SK-N-MC (cell line): ENCODE data around the gene PTGES.

Source experiments
- DNase-seq: peaks from one replicate; pipeline ENCODE4 v3.0.0-alpha.2; 2011; ENCODE audit warnings: low read depth, low spot score
- H3K27ac ChIP-seq: fragments of 200-600 bp; sonication (generic); 2 replicates; pipeline ENCODE4 v1.5.1; 2016; ENCODE audit warnings: mixed run types
- H3K36me3 ChIP-seq: fragments of 200-600 bp; sonication (generic); 2 replicates; pipeline ENCODE4 v1.6.1; 2017; ENCODE audit warnings: antibody characterized with exemption, low read length, mixed read lengths; ENCODE audit not compliant: insufficient read depth
- H3K4me3 ChIP-seq: fragments of 200-600 bp; sonication (generic); 2 replicates; pipeline ENCODE4 v1.5.1; 2016
- H3K9ac ChIP-seq: fragments of 200-600 bp; sonication (generic); 2 replicates; pipeline ENCODE4 v1.8.0; 2017; ENCODE audit warnings: mixed run types, mixed read lengths; ENCODE audit not compliant: insufficient read length
- H3K9me3 ChIP-seq: fragments of 200-600 bp; sonication (generic); 2 replicates; pipeline ENCODE4 v1.6.1; 2017; ENCODE audit warnings: low read depth, mild to moderate bottlenecking, antibody characterized with exemption, low read length, moderate library complexity, mixed read lengths
- EZH2 ChIP-seq: fragments of 200-600 bp; sonication (generic); IDR thresholded peaks from one replicate; pipeline ENCODE4 v1.6.1; 2017; ENCODE audit warnings: antibody characterized with exemption
- FOXP2 ChIP-seq: optimal IDR thresholded peaks from 2 replicates; pipeline ENCODE3; 2011; ENCODE audit warnings: mild to moderate bottlenecking, moderate library complexity; ENCODE audit not compliant: insufficient read depth; ENCODE audit errors: extremely low read length, control extremely low read depth
- POLR2AphosphoS5 ChIP-seq: IDR thresholded peaks from 2 replicates; pipeline ENCODE4 v1.6.1; 2012; ENCODE audit warnings: mild to moderate bottlenecking, low read depth, low read length, borderline replicate concordance

The PTGES gene

DNA sequence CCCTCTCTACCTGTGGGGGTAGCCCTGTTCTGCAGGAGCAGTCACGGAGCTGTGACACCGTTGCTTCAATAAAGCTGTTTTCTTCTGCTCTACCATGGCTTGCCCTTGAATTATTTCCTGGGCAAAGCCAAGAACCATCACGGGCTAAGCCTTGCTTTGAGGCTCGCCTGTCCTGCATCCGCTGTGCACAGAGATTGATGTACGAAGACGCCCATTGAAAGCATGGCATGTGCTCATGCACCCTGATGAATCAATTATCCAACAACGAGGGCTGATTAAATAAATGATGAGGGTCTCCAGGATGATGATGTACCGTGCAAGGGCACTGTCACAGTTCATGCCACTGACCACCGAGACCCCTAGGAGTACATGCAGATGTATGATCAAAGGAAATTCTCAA, 20.7 kb downstream of the PTGES start:
- no peak overlapping the region for H3K9ac ChIP-seq
- H3K4me3 ChIP-seq, result no peak overlapping the region
- no peaks in the 10 kb centered on the region for H3K36me3 ChIP-seq
- no peak for DNase-seq
- no peak overlapping the region for H3K27ac ChIP-seq
- TF ChIP-seq EZH2, result no peak
- no peak for TF ChIP-seq POLR2AphosphoS5
- TF ChIP-seq FOXP2, result no peak
- no peaks in the 10 kb centered on the region for H3K9me3 ChIP-seq

DNA sequence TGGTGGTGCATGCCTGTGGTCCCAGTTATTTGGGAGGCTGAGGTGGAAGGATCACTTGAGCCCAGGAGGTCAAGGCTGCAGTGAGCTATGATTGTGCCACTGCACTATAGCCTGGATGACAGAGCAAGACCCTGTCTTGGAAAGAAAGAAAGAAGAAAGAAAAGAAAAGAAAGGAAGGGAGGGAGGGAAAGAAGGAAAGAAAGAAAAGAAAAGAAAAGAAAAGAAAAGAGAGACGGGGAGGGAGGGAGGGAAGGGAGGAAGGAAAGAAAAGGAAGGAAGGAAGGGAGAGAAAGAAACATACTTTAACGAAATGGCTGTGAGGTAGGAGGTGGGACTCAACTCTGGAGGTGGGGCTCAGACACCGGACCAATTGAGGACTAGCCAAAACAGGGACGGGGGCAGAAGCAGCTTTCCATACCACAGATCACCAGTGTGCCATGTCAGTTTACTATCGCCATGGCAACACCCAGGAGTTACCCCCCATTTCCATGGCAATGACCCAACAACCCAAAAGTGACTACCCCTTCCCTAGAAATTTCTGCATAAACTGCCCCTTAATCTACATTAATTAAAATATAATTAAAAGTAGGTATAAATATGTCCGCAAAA, 21.3 kb downstream of the PTGES start:
- TF ChIP-seq EZH2 (no peak), FOXP2 (no peak), POLR2AphosphoS5 (no peak)
- Histone ChIP-seq H3K9me3 (no peaks in the 10 kb centered on the region), H3K4me3 (no peak overlapping the region), H3K27ac (no peak overlapping the region), H3K9ac (no peak overlapping the region), H3K36me3 (no peaks in the 10 kb centered on the region)
- no peak for DNase-seq

DNA sequence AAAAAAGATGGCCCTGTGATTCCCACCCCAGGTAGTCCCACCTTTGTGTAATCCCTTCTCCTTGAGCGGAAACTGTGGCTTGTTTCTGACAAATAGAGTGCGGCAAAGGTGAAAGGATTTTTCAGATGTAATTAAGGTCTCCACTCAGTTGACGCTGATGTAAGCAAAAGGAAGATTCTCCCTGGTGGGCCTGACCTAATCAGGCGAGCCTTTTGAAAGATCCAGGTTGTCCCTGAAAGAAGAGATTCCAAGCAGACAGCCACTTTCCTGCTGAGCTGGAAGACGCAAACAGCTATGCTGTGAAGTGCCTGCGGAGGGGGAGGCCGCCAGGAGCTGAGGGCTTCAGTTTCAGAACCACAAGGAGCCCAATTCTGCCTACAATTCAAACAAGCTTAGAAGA, 24.1 kb downstream of the PTGES start:
- DNase-seq, result no peak
- H3K36me3 ChIP-seq, result no peaks in the 10 kb centered on the region
- H3K9me3 ChIP-seq, result no peaks in the 10 kb centered on the region
- H3K9ac ChIP-seq, result no peak overlapping the region
- TF ChIP-seq EZH2 (no peak), FOXP2 (no peak), POLR2AphosphoS5 (no peak)
- H3K27ac ChIP-seq, result no peak overlapping the region
- H3K4me3 ChIP-seq, result no peak overlapping the region

DNA sequence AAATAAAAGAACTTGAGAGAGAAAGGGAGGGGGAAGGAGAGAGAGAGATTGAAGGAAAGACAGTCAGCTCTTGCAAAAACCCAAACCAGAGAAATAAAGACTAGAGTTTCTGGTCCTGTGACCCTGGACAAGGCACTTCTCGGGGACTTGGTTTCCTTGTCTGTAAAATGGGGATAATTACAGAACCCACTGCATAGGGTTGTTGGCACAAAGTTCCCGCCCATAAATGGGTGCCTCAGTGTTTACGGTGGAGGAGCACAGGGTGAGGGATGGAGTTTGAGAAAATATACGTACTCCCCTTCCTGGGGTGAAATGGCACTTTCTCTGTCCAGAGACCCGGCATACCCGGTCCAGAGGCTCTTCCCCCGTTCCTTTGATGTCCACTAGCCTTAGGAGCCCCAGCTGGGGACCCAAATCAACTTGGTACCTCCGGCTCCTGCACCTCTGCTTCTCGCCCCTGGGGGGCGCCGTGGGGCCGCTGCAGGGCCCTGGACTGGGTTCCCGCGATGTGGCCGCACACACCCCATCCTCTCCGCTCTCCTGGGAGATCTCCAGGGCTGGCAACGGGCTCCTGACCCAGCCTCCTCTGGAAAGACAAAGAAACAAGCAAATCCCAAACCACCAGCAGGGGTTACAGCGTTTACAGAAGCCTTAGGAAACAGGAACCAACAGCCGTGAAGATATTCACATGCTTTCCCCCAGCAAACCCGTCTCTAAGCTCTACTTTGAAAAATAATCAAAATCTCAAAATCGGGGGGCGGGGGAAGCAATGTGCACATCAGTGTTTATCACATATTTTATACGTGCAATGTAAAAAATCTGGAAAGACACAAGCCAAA, 26.3 kb downstream of the PTGES start:
- no peak for TF ChIP-seq FOXP2
- TF ChIP-seq POLR2AphosphoS5, result no peak
- TF ChIP-seq EZH2, result no peak
- no peaks in the 10 kb centered on the region for H3K9me3 ChIP-seq
- peaks cover 12% of the 10 kb centered on the region for H3K36me3 ChIP-seq
- peak overlapping the region; percentile 38; the same call in 1 of the 2 replicates for H3K4me3 ChIP-seq
- no peak for DNase-seq
- peak overlapping the region; percentile 63 for H3K27ac ChIP-seq
- H3K9ac ChIP-seq, result no peak overlapping the region

DNA sequence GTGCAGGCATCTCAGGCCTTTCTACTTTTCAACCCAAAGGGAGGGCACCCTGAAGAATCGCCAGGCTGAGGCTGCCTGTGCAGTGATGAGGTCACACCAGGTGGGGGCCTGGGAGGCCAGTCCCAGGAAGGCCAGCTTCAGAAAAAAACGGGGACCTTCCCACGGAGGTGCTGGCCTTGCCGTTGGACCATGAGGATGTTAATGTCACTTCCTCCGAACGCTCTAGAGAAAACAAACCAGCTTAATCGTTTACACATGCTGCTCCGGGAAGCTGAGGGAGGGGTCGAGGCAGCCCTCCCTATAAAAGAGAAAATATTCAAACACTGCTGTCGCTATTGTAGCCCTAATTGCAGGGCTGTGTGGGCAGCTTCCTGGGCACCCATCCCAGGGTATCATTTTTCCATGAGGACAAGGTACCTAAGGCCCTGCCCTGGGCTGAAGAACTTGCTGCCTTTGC, 27.0 kb downstream of the PTGES start:
- Histone ChIP-seq H3K36me3 (peaks cover 13% of the 10 kb centered on the region), H3K4me3 (peak overlapping the region; percentile 21), H3K27ac (peak overlapping the region; percentile 63), H3K9me3 (no peaks in the 10 kb centered on the region), H3K9ac (no peak overlapping the region)
- DNase-seq, result no peak
- TF ChIP-seq FOXP2 (no peak), POLR2AphosphoS5 (peak; percentile 14; the same call in 1 of the 2 replicates), EZH2 (no peak)

DNA sequence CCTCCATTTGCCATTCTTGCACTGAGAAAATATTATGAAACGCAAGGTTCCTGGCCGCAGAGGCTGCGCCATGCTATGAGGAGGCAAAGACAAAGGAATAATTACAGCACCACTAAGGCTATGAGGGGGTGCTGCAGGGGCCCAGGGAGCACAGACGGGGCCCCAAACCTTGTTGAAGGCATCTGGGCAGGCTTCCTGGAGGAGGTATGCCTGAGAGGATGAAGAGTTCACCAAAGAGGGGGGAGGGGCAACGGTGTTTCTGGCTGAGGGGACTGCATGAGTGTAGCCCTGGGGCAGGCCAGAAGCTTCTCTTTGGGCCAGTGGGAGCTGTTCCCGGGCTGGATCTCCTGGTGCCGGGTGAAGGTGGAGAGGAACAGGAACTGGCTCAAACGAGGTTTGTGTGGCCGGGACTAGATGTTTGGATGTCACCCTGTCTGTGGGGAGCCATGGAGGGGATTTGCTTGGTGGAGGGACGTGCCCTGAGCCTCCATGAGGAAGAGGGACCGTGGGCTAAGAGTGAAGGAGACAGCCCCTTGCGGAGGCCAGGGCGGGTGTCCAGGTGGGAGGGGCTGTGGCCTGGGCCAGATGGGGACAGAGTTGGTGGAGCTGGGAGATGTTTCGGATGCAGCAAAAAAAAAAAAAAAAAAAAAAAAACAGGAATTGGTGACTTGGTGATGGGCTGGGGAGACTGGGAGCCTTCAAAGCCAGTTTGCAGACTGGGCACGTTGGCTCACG, 28.2 kb downstream of the PTGES start:
- no peak overlapping the region for H3K4me3 ChIP-seq
- TF ChIP-seq EZH2 (no peak), POLR2AphosphoS5 (peak; percentile 7; the same call in 1 of the 2 replicates)
- H3K9me3 ChIP-seq, result no peaks in the 10 kb centered on the region
- 0 out of 2 replicates have a peak overlapping the region, but pooled peaks have one; percentile 31 for H3K27ac ChIP-seq
- H3K9ac ChIP-seq, result no peak overlapping the region
- H3K36me3 ChIP-seq, result peaks cover 18% of the 10 kb centered on the region
- no peak for DNase-seq

DNA sequence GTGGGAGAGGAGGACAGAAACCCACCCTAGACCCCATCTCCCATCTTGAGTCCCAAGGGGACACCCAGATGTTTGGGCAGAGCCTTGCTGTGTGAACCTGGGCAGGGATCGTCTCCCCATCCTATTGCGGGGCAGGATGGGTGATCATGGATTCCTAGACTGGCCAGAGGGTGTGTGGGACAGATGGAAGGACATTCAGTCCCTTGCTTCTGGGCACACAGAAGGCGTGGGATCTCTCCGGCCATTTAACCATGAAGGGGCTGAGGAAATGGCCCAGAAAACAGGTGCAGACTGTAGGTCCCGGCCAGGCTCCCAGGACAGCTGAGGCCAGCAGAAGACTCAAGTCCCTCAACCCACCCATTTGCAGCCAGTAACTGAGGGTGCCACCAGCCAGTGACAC, 29.9 kb downstream of the PTGES start:
- H3K9ac ChIP-seq, result no peak overlapping the region
- no peak for DNase-seq
- no peaks in the 10 kb centered on the region for H3K9me3 ChIP-seq
- H3K27ac ChIP-seq, result no peak overlapping the region
- H3K4me3 ChIP-seq, result no peak overlapping the region
- H3K36me3 ChIP-seq, result peaks cover 23% of the 10 kb centered on the region
- TF ChIP-seq POLR2AphosphoS5, result no peak
- TF ChIP-seq EZH2, result no peak
- TF ChIP-seq FOXP2, result no peak

DNA sequence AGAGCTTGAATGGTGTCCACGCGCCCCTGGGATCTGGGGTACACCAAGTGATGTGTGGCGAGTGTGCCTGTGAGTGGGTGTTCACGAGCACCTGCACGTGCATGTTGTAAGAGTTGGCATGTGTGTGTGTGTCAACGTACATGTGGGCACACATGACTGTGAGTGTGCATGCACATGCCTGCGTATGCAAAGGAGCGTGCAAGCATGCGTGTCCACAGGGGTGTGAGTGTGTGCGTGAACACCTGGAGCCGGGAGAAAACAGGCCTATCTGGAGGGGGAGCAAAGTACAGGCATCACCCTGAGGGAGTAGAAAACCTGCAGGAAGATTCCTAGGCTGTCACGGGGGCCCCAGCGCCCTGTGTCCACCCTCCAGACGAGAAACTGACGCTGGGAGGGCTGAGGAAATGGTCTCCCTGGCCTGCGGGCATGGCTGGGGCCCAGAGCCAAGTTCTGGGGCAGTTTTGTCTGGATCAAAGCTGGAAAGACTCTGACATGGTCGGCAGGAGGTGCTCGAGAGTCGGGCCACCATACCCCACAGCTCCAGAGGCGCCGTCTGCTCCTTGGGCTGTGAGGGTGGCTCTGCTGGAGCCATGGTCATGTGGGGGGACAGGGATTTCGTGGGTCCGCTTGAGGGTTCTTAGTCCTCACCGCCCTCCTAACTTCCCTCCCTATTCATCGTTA, 31.8 kb downstream of the PTGES start:
- Histone ChIP-seq H3K9ac (no peak overlapping the region), H3K9me3 (no peaks in the 10 kb centered on the region), H3K36me3 (peaks cover 25% of the 10 kb centered on the region), H3K4me3 (no peak overlapping the region), H3K27ac (no peak overlapping the region)
- TF ChIP-seq EZH2 (no peak), FOXP2 (no peak), POLR2AphosphoS5 (no peak)
- no peak for DNase-seq
